B cell (primary cell): ENCODE results near the gene FA2H.

Experiments
- EZH2 ChIP-seq: IDR thresholded peaks from 2 replicates; pipeline ENCODE4 v1.6.1; 2012; ENCODE audit warnings: borderline replicate concordance, low read depth, mild to moderate bottlenecking, moderate library complexity, low read length; ENCODE audit not compliant: insufficient read depth, poor library complexity, severe bottlenecking
- TF ChIP-seq, protein P1 (sequence below): fragments of 200-600 bp; IDR thresholded peaks from one replicate; pipeline ENCODE4 v1.8.0; 2022; ENCODE audit warnings: antibody characterized with exemption, mild to moderate bottlenecking

DNA sequence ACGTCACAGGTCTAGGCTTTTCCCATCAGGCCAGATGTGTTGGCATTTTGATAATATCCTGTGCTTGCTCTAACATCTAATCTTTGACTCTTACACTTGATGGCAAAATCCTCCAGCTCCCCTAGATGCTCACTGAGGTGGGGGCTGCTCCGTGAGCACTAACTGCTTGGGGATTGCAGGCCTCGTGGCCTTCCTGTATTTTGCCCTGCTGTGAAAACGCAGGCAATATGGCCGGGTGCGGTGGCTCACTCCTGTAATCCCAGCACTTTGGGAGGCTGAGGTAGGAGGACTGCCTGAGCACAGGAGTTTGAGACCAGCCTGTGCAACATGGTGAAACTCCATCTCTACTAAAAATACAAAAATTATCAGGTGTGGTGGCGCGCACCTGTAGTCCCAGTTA, 64.2 kb downstream of the FA2H start:
- TF ChIP-seq, protein P1, sequence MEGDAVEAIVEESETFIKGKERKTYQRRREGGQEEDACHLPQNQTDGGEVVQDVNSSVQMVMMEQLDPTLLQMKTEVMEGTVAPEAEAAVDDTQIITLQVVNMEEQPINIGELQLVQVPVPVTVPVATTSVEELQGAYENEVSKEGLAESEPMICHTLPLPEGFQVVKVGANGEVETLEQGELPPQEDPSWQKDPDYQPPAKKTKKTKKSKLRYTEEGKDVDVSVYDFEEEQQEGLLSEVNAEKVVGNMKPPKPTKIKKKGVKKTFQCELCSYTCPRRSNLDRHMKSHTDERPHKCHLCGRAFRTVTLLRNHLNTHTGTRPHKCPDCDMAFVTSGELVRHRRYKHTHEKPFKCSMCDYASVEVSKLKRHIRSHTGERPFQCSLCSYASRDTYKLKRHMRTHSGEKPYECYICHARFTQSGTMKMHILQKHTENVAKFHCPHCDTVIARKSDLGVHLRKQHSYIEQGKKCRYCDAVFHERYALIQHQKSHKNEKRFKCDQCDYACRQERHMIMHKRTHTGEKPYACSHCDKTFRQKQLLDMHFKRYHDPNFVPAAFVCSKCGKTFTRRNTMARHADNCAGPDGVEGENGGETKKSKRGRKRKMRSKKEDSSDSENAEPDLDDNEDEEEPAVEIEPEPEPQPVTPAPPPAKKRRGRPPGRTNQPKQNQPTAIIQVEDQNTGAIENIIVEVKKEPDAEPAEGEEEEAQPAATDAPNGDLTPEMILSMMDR, result no peak
- TF ChIP-seq EZH2, result no peak
